H4 (cell line): Measurements from ENCODE around the gene NANOGP8. TPM values are rescaled to one million over a fixed set of nuclear protein-coding genes. Genes with fewer than 3 reads are reported as not detected.
"Not testable (repeated sequence)": the region's sequence is repeated elsewhere in the genome, so short reads cannot be mapped to it uniquely, and the experiment has no call there.

Experiments used
- DNase-seq: peaks from one replicate; pipeline ENCODE4 v3.0.0-alpha.2; 2015; ENCODE audit warnings: low spot score
- total RNA-seq: library from RNA; depleted of rRNA; stranded (reverse); fragments of >200 nt; shearing (Covaris generic); gene quantifications from 2 replicates; pipeline ENCODE4 v1.2.3, GENCODE V29; 2014; rRNA removed

Gene NANOGP8, protein sequence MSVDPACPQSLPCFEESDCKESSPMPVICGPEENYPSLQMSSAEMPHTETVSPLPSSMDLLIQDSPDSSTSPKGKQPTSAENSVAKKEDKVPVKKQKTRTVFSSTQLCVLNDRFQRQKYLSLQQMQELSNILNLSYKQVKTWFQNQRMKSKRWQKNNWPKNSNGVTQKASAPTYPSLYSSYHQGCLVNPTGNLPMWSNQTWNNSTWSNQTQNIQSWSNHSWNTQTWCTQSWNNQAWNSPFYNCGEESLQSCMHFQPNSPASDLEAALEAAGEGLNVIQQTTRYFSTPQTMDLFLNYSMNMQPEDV
- total RNA-seq: not detected in 2 replicates

- DNase-seq: not testable (repeated sequence)
Observed at GRCh38 chr15:35085176-35085919, at the start of gene NANOGP8. Gene NANOGP8 (minus strand): TSS chr15:35085295. CDS start chr15:35085110, 185 bp downstream.

- no peak for DNase-seq
Observed at GRCh38 chr15:35134299-35134698, 49.2 kb upstream of the NANOGP8 start.

DNA sequence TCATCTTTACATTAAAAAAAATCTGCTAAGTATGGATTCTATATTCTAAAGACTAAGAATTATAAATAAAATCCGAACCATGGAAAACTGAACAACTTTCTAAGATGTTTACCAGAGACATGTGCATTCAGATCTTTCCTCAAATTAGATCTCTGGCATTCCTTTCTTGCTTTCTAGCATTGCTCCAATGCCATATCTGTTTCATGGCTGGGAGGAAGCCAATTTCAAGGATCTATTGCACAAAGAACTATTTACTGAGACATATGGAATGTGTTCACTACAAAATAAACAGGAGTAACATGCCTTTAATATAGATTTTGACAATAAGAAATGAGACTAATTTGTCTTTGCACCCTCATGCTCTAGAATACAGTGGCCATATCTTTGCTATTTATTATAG, 45.1 kb upstream of the NANOGP8 start:
- DNase-seq: no peak

GRCh38 chr15:35129361-35129760, 44.3 kb upstream of the NANOGP8 start:
- DNase-seq: no peak

- DNase-seq: no peak
Observed at GRCh38 chr15:35127717-35128116, 42.6 kb upstream of the NANOGP8 start.

DNA sequence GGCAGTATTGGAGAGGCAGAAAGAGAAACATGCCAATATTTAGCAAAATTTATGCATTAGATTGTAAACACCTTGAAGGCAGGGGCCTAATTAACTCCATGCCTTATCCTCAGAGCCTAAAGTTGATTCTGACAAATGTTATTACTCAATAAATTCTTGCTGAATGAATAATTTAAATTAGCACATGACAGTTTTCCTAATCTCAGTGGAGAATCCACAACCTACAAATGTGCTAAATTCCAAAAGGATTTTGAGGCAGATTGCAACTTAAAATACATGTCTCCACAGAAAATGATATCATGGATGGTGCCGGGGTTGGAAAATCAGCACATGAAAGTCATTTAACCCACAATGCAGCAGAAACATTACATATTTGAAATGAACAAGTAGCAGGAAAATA, 41.1 kb upstream of the NANOGP8 start:
- no peak for DNase-seq

DNA sequence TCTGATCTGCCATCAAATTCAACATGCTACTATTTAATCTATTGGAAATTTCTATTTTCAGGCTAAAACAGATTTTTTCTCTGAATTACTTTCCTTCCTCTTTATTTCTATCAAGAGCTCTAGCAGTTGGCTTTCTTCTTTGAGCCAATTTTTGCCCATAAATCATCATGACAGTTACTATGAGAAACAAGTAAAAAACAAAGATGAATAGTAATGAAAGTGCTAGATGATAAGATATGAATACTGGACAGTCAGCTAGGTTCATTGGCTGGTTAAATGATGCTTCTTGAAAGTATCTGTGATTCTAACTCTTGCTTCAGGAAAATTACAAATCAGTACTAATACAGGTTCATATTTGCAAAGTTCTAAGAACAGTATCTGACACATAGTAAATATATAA, 38.6 kb upstream of the NANOGP8 start:
- DNase-seq: no peak

GRCh38 chr15:35121611-35122359, 36.7 kb upstream of the NANOGP8 start:
- DNase-seq: no peak

- DNase-seq: no peak
Observed at GRCh38 chr15:35120173-35120572, 35.1 kb upstream of the NANOGP8 start.

GRCh38 chr15:35118960-35119359, 33.9 kb upstream of the NANOGP8 start:
- no peak for DNase-seq

DNA sequence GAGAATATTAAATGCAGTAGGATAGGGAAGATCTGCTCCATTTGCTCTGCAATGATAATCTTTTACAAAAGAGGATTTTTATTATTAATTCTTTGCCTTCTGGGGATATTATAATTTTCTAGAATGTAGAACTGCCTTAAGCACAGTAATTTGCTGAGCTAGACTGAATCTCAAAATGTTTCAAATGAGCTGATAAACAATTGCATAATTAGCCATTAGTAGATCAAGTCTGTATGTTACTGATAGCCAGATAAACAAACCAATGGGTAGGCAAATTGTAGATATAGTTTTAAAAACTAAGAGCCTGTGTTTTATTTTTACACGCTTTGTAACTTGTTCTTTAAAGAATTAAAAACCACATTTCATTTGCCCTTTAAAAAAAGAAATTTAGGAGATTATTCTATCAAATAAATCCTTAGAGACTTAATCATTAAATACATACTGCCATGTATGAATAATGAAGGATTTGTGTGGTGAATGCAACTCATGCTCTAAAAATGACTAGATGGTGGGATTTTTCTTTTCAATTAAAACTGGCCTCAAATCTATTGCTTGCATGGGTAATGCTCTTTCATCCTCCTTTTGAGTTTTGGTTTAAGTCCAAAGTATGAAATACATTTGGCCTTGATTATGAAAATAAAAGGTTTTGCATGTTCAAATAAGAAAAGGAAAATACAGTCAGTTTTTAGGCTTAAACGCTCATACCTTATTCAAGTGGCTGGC, 32.6 kb upstream of the NANOGP8 start:
- no peak for DNase-seq

DNA sequence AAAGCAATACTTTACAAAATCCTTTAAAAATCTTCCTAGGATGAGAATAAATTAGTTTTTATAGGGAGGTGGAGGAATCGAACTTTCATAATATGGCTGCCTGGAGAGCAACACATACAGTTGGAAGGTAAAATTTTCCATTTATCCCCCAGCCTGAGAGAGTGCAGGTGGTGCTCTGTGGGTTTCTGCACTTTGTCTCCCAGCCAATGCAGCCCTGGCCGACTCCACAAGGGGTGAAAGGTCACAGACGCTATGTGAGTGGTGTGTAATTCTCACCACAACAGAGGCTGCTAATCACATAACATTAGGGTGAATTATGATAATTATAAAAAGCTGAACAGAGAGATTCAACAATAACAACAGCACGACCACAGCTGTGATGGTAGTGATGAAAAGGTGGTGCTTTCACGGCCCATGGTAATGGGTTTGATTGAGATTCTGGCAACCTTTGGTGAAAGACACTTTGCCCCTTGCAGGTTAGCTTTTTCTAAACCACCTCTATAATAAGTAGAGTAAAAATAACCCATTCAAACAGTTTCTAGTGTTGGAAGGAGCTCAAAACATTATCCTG, 30.1 kb upstream of the NANOGP8 start:
- DNase-seq: no peak

- no peak for DNase-seq
Observed at GRCh38 chr15:35112346-35112745, 27.3 kb upstream of the NANOGP8 start.

DNA sequence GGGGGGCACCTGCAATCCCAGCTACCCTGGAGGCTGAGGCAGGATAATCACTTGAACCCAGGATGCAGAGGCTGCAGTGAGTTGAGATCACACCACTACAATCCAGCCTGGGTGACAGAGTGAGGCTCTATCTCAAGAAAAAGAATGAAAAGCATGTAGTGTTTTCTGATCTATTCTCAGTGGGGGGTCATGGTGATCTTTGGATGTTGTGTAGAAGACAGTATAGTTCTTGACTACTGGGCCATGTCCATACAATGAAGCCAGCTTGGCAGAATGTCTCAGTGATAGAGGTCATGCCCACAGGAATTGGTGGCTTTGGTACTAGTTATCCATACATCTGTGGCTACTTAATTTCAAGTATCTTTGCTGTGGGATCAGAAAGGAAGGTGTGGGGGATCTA, 26.8 kb upstream of the NANOGP8 start:
- no peak for DNase-seq

GRCh38 chr15:35108453-35108852, 23.4 kb upstream of the NANOGP8 start:
- DNase-seq: no peak

DNA sequence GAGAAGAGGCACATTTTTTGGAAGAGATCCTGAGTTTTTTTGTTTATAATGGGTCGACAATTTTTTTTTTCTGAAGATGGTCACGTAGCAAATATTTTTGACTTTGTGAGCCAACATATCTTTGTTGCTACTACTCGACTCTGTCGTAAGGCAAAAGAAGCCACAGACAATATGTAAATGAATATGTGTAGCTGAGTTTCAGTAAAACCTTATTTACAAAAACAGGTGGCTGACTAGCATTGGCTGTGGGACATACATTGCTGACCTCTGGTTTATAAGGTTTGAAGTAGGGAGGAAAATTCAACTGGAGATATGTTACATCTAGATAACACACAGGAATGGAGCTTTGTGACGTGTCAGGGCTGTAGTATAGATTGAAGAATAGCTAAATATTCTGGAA, 22.5 kb upstream of the NANOGP8 start:
- no peak for DNase-seq

- no peak for DNase-seq
Observed at GRCh38 chr15:35107122-35107521, 22.0 kb upstream of the NANOGP8 start.

DNA sequence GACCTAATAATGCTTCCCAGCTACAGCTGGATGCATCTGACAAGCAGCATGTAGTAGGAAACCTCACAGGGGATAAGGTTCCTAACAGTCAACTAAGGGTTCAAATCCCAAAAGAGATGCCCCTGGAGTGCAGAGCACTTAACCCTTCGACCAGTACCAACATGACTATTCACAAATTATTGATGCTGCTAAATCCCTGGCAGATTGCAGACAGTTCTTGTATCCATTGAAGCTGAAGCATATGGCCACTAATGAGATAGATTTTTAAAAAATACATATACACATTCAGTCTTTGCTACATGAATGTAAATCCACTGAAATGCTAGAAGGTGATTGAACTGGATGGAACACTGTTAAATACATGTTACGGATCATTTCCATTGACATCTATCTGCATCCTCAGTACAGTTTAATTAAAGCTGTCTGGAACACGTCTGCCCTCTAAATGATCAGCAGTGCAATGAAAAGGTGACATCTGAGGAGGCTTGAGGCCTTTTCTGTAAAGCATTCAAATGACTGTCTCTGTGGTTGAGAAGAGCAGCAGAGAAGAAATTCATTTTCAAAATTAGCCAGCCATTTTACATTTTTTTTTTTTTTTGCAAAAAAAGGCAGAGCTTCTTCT, 19.5 kb upstream of the NANOGP8 start:
- DNase-seq: no peak

DNA sequence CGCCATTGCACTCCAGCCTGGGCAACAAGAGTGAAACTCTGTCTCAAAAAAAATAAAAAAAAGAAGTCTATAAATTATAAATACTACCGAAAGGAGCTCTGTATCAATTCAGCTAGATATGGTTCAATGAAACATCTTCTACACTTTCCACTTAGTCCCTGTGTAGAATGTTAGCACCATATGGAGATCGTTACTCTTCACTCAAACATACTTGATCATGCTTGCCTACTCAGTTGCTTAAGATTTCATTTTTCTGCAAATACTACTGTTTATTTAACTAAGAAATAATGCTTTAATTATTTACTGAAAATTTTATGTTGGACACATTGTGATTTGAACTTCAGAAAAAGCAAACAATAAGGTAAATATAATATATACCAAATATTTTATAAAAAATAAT, 17.1 kb upstream of the NANOGP8 start:
- DNase-seq: no peak

- no peak for DNase-seq
Observed at GRCh38 chr15:35101335-35101734, 16.2 kb upstream of the NANOGP8 start.

DNA sequence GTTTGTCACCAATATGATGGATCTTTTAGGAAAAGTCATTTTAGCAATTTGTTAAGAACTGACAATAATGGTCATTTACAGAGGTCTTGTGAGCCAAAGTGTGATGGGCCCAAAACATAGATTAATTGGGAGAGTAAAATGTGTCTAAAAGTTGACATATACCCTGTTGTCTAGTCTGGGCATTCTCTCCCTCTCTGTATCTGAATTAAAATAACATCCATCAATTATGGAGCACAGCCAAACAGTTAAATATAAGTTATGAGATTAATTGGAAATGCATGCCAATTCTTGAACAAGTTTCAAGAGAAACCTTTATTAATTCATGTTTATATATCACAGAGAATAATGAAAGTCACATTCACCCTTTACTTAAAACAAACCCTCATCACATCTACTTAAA, 13.6 kb upstream of the NANOGP8 start:
- DNase-seq: no peak
